ENCODE measurements around the gene SPTLC1.
"Not testable (repeated sequence)": the region's sequence is repeated elsewhere in the genome, so short reads cannot be mapped to it uniquely, and the experiment has no call there.

SPTLC1 gene

DNA sequence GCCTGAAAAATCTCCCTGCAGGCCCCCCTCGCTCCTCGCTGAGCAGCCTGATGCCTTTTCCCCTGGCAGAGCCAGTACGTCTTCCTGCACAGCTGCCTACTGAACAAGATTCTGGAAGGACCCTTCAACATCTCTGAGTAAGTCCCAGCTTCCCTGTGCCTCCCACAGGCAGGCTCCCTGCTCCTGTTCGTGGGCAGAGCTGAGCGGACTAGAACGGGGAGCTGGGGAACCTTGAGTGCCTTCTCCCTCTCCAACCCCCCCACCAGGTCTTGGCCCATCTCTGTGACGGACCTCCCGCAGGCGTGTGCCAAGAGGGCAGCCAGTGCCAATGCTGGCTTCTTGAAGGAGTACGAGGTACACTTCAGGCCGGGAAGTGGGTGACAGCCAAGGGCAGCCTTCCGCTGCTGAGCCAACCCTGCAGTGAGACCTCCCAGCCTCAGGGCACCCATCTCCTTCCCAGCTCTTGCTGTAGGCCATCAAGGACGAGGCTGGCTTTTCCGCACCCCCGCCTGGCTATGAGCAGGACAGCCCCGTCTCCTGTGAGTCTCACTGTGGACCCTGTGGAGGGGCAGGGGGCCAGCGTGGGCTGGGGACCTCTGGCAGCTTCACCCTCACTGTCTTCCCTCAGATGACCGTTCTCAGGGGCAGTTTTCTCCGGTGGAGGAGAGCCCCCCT lies 21.1 kb upstream of the SPTLC1 start:
- Histone ChIP-seq H2AFZ (ENCODE audit: low read depth, low read length) (no peak overlapping the region), H3K9ac (ENCODE audit: low read length) (no peak overlapping the region), H3K4me1 (ENCODE audit: low read length) (peaks cover 5% of the 10 kb centered on the region), H3K79me2 (ENCODE audit: low read length) (no peaks in the 10 kb centered on the region), H3K27ac (ENCODE audit: low read length) (no peak overlapping the region), H4K20me1 (ENCODE audit: insufficient read depth, low read length) (no peaks in the 10 kb centered on the region), H3K4me3 (ENCODE audit: low read length) (no peak overlapping the region), H3K9me3 (ENCODE audit: insufficient read depth, low read length) (no peaks in the 10 kb centered on the region), H3K27me3 (ENCODE audit: low read depth, low read length) (0 out of 2 replicates have a peak, but pooled peaks cover 4% of the 10 kb centered on the region), H3K36me3 (replicated peaks; ENCODE audit: low read depth, low read length) (no peaks in the 10 kb centered on the region), H3K4me2 (ENCODE audit: low read length) (no peak overlapping the region)
- TF ChIP-seq, protein P1, sequence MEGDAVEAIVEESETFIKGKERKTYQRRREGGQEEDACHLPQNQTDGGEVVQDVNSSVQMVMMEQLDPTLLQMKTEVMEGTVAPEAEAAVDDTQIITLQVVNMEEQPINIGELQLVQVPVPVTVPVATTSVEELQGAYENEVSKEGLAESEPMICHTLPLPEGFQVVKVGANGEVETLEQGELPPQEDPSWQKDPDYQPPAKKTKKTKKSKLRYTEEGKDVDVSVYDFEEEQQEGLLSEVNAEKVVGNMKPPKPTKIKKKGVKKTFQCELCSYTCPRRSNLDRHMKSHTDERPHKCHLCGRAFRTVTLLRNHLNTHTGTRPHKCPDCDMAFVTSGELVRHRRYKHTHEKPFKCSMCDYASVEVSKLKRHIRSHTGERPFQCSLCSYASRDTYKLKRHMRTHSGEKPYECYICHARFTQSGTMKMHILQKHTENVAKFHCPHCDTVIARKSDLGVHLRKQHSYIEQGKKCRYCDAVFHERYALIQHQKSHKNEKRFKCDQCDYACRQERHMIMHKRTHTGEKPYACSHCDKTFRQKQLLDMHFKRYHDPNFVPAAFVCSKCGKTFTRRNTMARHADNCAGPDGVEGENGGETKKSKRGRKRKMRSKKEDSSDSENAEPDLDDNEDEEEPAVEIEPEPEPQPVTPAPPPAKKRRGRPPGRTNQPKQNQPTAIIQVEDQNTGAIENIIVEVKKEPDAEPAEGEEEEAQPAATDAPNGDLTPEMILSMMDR (IDR thresholded peaks at IDR 0.05; ENCODE audit: low read depth, low read length): no peak
- no peak for TF ChIP-seq EZH2phosphoT487 (IDR thresholded peaks at IDR 0.05; ENCODE audit: low read depth)

- H3K27ac ChIP-seq (ENCODE audit: low read length): no peak overlapping the region
- H4K20me1 ChIP-seq (ENCODE audit: insufficient read depth, low read length): no peaks in the 10 kb centered on the region
- H3K79me2 ChIP-seq (ENCODE audit: low read length): no peaks in the 10 kb centered on the region
- no peak overlapping the region for H3K9ac ChIP-seq (ENCODE audit: low read length)
- no peak for TF ChIP-seq EZH2phosphoT487 (IDR thresholded peaks at IDR 0.05; ENCODE audit: low read depth)
- TF ChIP-seq, protein P1 (IDR thresholded peaks at IDR 0.05; ENCODE audit: low read depth, low read length): no peak
- H3K27me3 ChIP-seq (ENCODE audit: low read depth, low read length): 0 out of 2 replicates have a peak, but pooled peaks cover under 1% of the 10 kb centered on the region
- H3K4me1 ChIP-seq (ENCODE audit: low read length): peaks cover 3% of the 10 kb centered on the region
- H3K4me2 ChIP-seq (ENCODE audit: low read length): no peak overlapping the region
- H3K36me3 ChIP-seq (replicated peaks; ENCODE audit: low read depth, low read length): no peaks in the 10 kb centered on the region
- H3K4me3 ChIP-seq (ENCODE audit: low read length): no peak overlapping the region
- no peaks in the 10 kb centered on the region for H3K9me3 ChIP-seq (ENCODE audit: insufficient read depth, low read length)
- H2AFZ ChIP-seq (ENCODE audit: low read depth, low read length): no peak overlapping the region
Observed at GRCh38 chr9:92135576-92135975, 20.4 kb upstream of the SPTLC1 start.

- H3K9me3 ChIP-seq (ENCODE audit: insufficient read depth, low read length): no peaks in the 10 kb centered on the region
- H3K27me3 ChIP-seq (ENCODE audit: low read depth, low read length): no peaks in the 10 kb centered on the region
- peak overlapping the region; percentile 95 for H3K4me2 ChIP-seq (ENCODE audit: low read length)
- peak overlapping the region; percentile 95 for H2AFZ ChIP-seq (ENCODE audit: low read depth, low read length)
- H3K27ac ChIP-seq (ENCODE audit: low read length): no peak overlapping the region
- TF ChIP-seq, protein P1 (IDR thresholded peaks at IDR 0.05; ENCODE audit: low read depth, low read length): peak; percentile 89
- no peak for TF ChIP-seq EZH2phosphoT487 (IDR thresholded peaks at IDR 0.05; ENCODE audit: low read depth)
- peak overlapping the region; percentile 22; the same call in 1 of the 2 replicates for H3K9ac ChIP-seq (ENCODE audit: low read length)
- H4K20me1 ChIP-seq (ENCODE audit: insufficient read depth, low read length): no peaks in the 10 kb centered on the region
- H3K4me1 ChIP-seq (ENCODE audit: low read length): no peaks in the 10 kb centered on the region
- H3K4me3 ChIP-seq (ENCODE audit: low read length): peak overlapping the region; percentile 72
- H3K79me2 ChIP-seq (ENCODE audit: low read length): no peaks in the 10 kb centered on the region
- H3K36me3 ChIP-seq (replicated peaks; ENCODE audit: low read depth, low read length): no peaks in the 10 kb centered on the region
Observed at GRCh38 chr9:92133949-92134604, 18.9 kb upstream of the SPTLC1 start.

GRCh38 chr9:92132913-92133312 lies 17.7 kb upstream of the SPTLC1 start:
- H2AFZ ChIP-seq (ENCODE audit: low read depth, low read length); H3K27ac ChIP-seq (ENCODE audit: low read length); H3K27me3 ChIP-seq (ENCODE audit: low read depth, low read length); H3K36me3 ChIP-seq (replicated peaks; ENCODE audit: low read depth, low read length); H3K9ac ChIP-seq (ENCODE audit: low read length); H3K79me2 ChIP-seq (ENCODE audit: low read length); H3K4me3 ChIP-seq (ENCODE audit: low read length); H4K20me1 ChIP-seq (ENCODE audit: insufficient read depth, low read length); H3K4me2 ChIP-seq (ENCODE audit: low read length); H3K9me3 ChIP-seq (ENCODE audit: insufficient read depth, low read length); H3K4me1 ChIP-seq (ENCODE audit: low read length): not testable (repeated sequence)

Measured in OCI-LY3 (cell line).